Measurements from ENCODE around the gene CPT1B.

GRCh38 chr22:50572965-50573364 lies 5.3 kb downstream of the CPT1B start:
- TF ChIP-seq CTCF (IDR thresholded peaks at IDR 0.05 in 2 of 3, conservative IDR thresholded peaks at IDR 0.05 in 1 of 3; ENCODE audit: control insufficient read depth in 2 of 3, extremely low read depth in 1 of 3, insufficient read depth in 1 of 3, low read depth in 3 of 3, low read length in 3 of 3) (no peak), NRF1 (conservative IDR thresholded peaks at IDR 0.05; ENCODE audit: low read depth, low read length) (no peak), RB1 (IDR thresholded peaks at IDR 0.05; ENCODE audit: borderline replicate concordance) (no peak), RFX5 (IDR thresholded peaks at IDR 0.05; ENCODE audit: low read depth, low read length) (no peak), MAX (IDR thresholded peaks at IDR 0.05; ENCODE audit: low read depth, low read length) (no peak), POLR2AphosphoS5 (IDR thresholded peaks at IDR 0.05; ENCODE audit: low read length) (no peak), POLR2AphosphoS2 (IDR thresholded peaks at IDR 0.05; ENCODE audit: low read depth, low read length) (no peak), POLR2A (IDR thresholded peaks at IDR 0.05; ENCODE audit: low read depth, low read length) (no peak), EZH2 (IDR thresholded peaks at IDR 0.05; ENCODE audit: borderline replicate concordance, control insufficient read depth, low read depth, low read length) (no peak), CHD2 (IDR thresholded peaks at IDR 0.05; ENCODE audit: borderline replicate concordance, low read depth, low read length) (no peak), REST (IDR thresholded peaks at IDR 0.05; ENCODE audit: low read depth, low read length) (no peak), MTA3 (IDR thresholded peaks at IDR 0.05; ENCODE audit: borderline replicate concordance, low read length) (no peak), TCF12 (IDR thresholded peaks at IDR 0.05; ENCODE audit: low read depth, low read length) (no peak)
